ENCODE results near the gene POLN. TPM values are rescaled to one million over a fixed set of nuclear protein-coding genes. Genes with fewer than 3 reads are reported as not detected.

Gene POLN
- total RNA-seq, 2 experiments from 2014 or later = 5.5 to 5.6 TPM

DNA sequence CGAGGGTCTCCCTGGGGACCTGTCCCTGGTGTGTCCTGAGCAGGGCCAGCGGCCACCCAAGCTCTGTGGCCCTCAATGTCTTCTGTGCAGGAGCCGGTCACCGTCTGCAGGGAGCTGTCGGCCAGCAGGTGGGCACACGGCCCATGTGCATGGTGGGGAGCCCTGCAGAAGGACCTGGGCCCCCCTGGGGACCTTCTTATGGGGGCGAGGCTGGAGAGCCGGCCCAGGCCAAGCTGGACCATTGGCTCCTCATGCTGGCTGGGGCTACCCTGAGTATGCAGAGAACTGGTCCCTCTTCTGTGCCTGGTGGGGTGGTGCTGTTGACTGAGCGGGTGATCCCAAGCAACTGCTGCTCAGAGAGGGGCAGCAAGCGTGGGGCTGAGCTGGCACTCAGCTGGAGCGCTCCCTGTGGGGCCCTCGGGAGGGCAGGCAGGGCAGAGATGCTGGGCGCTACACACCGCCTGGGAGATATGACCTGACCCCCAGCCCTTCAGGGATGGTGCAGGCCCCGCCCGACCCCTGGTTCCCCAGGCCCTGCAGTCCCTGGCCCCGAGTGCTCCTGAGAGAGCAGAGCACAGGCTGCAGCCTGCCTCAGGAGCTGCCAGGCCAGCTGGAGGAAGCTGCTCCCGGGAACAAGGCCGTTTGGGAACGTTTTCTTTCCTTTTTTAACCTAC, 168.0 kb downstream of the POLN start:
- no peaks in the 10 kb centered on the region for H3K27me3 Mint-ChIP-seq
- ATAC-seq = no peak
- no peaks in the 10 kb centered on the region for H3K36me3 Mint-ChIP-seq
- no peak for DNase-seq
- no peaks in the 10 kb centered on the region for H3K9me3 Mint-ChIP-seq (ENCODE audit: low read depth)
- no peak overlapping the region for H3K27ac Mint-ChIP-seq
- CTCF ChIA-PET = no interaction called here
- H3K4me3 Mint-ChIP-seq = no peak overlapping the region
- H3K4me1 Mint-ChIP-seq = no peaks in the 10 kb centered on the region

DNA sequence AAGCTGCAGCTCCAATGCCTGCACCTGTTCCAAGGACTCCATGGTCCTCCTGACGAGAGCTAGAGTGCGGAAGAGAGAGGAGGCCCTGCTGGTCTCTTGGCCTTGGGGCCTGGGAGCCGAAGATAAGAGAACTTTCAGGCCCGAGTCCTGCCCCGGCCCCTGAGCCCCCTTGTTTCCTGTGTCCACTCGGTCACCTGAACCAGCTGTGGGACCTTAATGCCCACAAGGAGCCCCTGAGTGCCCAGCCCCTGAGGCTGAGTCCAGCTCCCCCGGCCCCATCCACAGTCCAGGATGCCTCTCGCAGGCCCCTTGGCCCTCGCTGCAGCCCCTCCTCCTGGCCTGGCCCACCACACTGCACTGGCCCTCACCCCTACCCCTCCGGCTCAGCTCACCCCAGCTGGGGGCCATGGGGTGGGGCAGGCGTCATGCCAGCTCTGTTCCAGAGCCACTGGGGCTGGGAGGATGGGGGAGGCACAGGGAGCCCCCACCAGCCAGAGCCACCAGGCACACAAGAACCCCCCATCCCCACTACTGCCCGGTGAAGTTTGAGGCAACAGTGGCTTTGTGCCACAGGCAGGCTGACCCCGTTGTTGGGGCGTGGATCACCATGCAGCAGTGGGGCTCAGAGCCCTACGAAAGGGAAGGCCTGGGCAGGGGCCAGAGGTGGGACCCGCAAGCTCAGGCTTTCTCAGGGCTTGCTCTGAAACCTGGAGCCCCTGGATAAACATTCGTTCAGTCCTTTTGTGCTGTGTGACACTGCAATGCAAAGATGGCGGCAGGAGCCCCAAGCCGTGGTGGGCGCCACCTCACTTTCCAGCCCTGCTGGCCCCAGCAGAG, 168.7 kb downstream of the POLN start:
- H3K4me3 Mint-ChIP-seq = no peak overlapping the region
- no peaks in the 10 kb centered on the region for H3K4me1 Mint-ChIP-seq
- no peaks in the 10 kb centered on the region for H3K9me3 Mint-ChIP-seq (ENCODE audit: low read depth)
- DNase-seq (no peak), ATAC-seq (no peak)
- CTCF ChIA-PET = no interaction called here
- H3K36me3 Mint-ChIP-seq = no peaks in the 10 kb centered on the region
- no peak overlapping the region for H3K27ac Mint-ChIP-seq
- H3K27me3 Mint-ChIP-seq = no peaks in the 10 kb centered on the region

DNA sequence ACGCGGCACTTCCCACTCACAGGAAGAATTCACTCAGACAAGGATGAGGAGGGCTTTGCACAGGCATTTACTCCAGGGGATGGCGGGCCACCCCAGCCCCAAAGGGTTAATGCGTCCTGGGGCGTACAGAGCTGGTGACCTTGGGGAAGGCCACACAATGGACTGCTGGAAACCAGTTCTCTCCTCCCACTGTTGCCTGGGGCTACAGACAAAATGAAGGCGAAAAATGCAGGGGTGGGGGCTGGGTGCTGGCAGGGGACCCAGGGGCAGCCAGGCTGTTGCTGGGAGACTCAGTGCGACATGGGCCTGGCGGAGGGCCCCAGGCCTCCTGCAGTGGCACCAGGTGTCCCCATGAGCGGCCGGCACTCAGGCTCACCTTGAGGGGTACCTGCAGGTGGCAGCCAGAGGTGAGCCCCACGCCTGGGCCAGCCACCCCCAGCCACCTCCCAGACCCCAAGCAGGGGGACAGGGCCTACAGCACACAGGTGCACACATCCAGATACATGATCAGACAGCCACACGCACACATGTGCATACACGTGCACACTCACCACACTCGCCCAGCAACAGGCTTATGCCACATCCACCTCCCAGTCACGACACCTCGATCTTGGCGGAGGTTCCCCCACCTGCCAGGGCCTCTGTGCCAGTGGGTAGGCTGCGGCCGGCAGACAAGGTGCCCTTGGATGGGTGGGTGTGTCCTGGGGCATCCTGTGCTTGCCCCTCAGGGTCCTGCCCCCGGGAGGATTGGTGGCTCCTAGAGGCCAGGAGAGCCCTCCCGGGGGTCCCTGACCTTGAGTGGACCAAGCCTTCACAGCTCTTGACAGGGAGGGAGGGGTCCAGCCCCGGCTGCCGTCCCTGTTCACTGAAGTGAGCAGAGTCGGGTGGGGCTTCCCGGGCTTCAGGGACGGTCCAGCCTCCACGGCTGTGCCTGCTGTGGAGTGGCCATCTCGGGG, 169.7 kb downstream of the POLN start:
- no peaks in the 10 kb centered on the region for H3K9me3 Mint-ChIP-seq (ENCODE audit: low read depth)
- no peaks in the 10 kb centered on the region for H3K27me3 Mint-ChIP-seq
- DNase-seq (no peak), ATAC-seq (no peak)
- H3K36me3 Mint-ChIP-seq = no peaks in the 10 kb centered on the region
- H3K27ac Mint-ChIP-seq = no peak overlapping the region
- H3K4me1 Mint-ChIP-seq = no peaks in the 10 kb centered on the region
- CTCF ChIA-PET = no interaction called here
- no peak overlapping the region for H3K4me3 Mint-ChIP-seq

DNA sequence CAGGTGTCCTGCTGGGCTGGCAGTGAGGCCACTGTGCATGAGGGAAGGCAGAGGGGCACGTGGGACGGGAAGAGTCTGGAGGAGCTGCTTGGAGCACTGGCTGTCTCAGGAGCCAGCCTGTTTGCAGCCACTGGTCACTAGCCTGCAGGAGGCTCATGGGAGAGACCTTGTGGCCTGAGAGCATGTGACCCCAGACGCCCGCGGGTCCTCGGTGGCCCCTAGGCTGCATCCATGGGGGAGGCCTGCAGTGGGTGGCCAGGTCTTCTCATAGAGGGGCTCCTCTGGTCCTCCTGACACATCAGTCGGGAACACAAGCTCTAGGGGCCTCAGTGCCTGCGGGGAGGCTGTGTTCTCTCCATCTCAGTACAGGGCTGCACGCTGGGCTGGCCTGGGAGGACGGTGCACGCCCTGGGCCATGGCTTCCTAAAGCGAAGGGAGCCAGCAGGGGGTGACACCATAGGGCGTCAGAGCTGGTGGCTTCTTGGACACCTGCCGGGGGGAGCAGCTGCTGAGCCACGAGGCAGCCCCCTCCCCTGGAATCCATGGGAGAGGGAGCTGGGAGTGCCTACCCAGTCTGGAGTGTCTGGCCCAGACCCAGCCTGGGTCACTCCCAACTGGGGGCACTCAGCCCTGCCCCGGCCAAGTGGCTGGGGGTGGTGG, 170.5 kb downstream of the POLN start:
- Mint-ChIP-seq H3K9me3 (ENCODE audit: low read depth) (no peaks in the 10 kb centered on the region), H3K36me3 (no peaks in the 10 kb centered on the region), H3K27me3 (no peaks in the 10 kb centered on the region), H3K4me3 (no peak overlapping the region), H3K27ac (no peak overlapping the region), H3K4me1 (no peaks in the 10 kb centered on the region)
- ATAC-seq = no peak
- no peak for DNase-seq
- CTCF ChIA-PET = no interaction called here

DNA sequence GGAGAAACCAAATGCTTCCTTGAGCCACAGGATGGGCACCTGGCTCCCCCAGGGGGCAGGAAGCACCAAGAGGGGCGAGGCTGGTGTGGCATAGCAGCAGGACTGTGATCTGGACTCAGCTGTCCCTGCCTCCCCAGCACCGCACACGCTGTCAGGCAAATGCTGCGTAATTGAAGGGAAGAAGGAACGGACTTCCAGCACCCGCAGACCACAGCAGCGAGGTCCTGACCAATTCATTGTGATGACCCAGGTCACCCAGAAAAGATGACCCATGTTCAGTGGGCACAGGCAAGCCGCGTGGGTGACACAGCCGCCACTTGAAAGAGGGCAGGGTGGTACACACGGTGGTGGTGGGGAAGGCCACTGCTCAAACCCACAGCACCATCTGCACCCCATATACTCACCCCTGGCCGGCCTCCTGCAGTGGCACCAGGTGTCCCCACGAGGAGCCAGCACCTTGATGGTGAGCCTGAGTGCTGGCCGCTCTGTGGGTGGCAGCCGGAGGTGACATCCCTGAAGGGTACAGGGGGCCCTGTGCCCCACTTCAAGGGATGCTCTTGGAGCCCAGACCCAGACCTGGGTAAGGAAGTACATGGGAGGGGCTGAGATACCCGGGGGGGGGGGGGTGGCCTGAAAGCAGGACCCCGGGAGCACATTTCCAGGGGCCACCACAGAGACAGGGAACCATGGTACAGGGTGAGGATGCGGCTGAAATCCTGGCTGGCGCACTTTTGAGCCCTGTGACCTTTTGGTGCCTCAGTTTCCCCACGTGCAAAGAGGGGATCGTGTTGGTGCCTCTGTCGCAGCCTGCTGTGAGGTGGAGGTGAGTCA, 171.3 kb downstream of the POLN start:
- Mint-ChIP-seq H3K9me3 (ENCODE audit: low read depth) (no peaks in the 10 kb centered on the region), H3K27me3 (no peaks in the 10 kb centered on the region), H3K4me3 (no peak overlapping the region), H3K27ac (no peak overlapping the region), H3K4me1 (no peaks in the 10 kb centered on the region), H3K36me3 (no peaks in the 10 kb centered on the region)
- CTCF ChIA-PET = no interaction called here
- DNase-seq = no peak
- no peak for ATAC-seq

DNA sequence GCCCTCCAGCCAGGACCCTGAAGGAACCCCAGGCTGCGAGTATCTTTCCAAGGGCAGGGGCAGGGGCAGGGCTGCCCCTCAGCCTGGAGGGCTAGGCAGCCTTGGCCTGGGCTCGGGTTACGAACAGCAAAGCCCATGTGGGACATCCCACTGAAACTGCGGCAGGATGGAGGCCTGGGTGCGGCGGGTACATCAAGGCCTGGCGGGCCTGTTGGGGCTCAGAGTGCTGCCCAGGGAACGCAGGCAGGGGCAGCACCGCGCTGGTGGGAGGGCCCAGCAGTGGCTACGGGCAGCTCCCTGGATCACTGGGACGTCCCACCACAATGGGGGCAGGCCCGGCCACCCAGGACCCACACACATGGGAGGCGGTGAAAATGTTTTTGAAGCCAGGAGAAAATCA, 171.9 kb downstream of the POLN start:
- ATAC-seq (no peak), DNase-seq (no peak)
- Mint-ChIP-seq H3K4me3 (no peak overlapping the region), H3K36me3 (no peaks in the 10 kb centered on the region), H3K9me3 (ENCODE audit: low read depth) (no peaks in the 10 kb centered on the region), H3K27ac (no peak overlapping the region), H3K4me1 (no peaks in the 10 kb centered on the region), H3K27me3 (no peaks in the 10 kb centered on the region)
- CTCF ChIA-PET = no interaction called here

DNA sequence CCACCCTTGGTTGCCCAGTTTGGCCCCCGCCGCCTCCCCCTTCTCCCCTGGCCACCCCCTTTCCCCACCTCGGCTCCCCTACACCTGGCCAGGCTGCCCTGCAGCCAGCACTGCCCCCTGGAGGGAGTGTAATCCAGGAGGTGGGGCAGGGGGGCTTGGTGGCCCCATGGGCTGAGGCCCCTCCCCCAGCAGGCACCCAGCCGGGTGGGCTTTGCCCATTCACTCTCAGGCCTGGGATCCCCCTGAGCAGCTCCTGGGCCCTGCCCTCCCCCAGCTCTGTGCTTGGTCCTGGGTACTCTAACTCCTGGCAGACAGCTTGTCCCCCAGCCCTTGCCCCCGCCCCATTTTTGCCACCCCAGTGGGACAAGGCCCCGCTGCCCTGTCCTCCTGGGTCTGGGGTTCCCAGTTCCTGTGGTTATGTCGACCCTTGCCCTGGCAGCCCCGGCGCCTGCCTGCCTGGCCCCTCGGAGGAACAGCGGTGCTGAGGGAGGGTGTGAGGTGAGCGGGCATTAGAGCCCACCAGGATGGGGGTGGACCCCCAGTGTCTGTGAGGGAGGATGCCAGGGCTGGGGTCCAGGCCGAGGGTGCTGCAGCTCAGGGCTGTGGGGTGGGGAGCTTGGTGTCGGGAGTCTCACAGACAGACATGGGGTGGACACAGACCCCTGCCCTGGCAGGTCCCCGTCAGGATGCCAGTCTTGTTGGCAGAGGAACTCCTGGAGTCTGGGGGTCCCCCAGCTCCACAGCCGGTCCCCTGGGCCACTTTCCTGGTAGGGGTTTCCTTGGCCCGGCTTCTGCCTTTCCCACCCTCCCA, 172.6 kb downstream of the POLN start:
- Mint-ChIP-seq H3K27me3 (no peaks in the 10 kb centered on the region), H3K9me3 (ENCODE audit: low read depth) (no peaks in the 10 kb centered on the region), H3K27ac (no peak overlapping the region), H3K4me3 (no peak overlapping the region), H3K4me1 (no peaks in the 10 kb centered on the region), H3K36me3 (no peaks in the 10 kb centered on the region)
- ATAC-seq (no peak), DNase-seq (no peak)
- CTCF ChIA-PET = no interaction called here

DNA sequence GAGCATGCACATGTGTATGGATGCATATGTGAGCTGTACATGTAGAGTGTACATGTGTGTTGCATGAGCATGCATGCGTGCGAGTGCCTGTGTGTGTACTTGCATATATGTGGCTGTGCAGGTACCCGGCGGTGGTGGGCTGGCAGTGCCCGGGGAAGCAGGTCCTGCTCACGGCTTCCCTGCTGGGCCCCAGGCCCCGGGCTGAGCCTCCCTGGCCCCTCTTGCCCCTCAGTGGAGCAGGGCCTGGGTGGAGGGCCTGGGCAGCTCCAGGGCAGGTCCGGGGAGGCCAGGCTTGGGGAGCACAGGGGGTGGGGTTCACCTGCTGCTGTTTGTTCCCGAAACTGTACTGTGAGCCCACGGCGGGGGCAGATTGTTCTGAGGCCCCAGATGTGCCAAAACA, 173.4 kb downstream of the POLN start:
- no peaks in the 10 kb centered on the region for H3K4me1 Mint-ChIP-seq
- DNase-seq (no peak), ATAC-seq (no peak)
- no peaks in the 10 kb centered on the region for H3K9me3 Mint-ChIP-seq (ENCODE audit: low read depth)
- CTCF ChIA-PET = no interaction called here
- no peaks in the 10 kb centered on the region for H3K36me3 Mint-ChIP-seq
- H3K27ac Mint-ChIP-seq = no peak overlapping the region
- H3K27me3 Mint-ChIP-seq = no peaks in the 10 kb centered on the region
- H3K4me3 Mint-ChIP-seq = no peak overlapping the region

DNA sequence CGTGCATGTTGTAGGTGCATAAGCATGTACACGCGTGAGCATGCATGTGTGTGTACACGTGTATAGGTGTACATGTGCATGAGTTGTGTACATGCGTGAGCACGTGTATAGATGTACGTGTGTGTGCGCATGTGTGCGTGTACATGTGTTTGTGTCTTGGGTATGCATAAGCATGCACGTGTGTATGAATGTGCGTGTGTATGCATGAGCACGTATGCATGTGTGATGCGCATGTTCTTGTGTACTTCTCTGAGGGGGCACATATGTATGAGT, 173.8 kb downstream of the POLN start:
- no peaks in the 10 kb centered on the region for H3K36me3 Mint-ChIP-seq
- CTCF ChIA-PET = no interaction called here
- H3K9me3 Mint-ChIP-seq (ENCODE audit: low read depth) = no peaks in the 10 kb centered on the region
- H3K27ac Mint-ChIP-seq = no peak overlapping the region
- H3K4me3 Mint-ChIP-seq = no peak overlapping the region
- no peaks in the 10 kb centered on the region for H3K4me1 Mint-ChIP-seq
- no peaks in the 10 kb centered on the region for H3K27me3 Mint-ChIP-seq
- ATAC-seq = no peak
- DNase-seq = no peak

DNA sequence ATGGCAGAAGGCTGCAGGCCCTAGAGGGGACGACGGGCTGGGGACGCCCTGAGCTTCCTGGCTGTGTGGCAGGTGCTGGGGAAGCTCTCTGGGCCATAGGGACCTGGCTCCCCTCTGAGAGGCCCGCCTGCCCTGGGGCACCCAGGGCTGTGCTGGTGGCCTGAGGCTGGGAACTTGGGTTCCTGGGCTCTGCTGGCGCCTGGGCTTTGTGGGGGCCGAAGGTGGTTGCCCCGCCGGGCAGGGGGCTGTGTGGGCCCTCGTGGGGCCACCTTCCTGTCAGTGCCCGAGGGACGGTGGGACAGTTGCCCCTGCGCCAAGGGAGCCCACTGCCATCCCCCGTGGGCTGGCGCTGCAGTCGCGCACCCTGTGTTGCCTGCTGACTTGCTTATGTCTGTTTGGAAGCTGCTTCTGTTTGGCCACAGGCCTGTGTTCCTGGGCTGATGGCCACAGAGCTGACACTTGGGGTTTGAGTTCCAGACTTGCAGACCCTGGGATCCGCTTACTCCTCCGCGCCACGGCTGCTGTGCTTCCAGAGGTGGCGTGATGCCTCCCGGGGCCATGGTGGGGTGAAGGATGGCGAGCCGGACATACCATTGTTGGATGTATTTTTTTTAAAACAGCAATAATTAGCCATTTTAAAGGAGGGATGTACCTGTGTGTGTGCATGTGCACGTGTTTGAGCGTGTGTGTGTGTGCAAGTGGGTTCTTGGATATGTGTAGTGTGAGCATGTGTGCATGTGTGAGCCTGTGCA, 174.3 kb downstream of the POLN start:
- CTCF ChIA-PET = no interaction called here
- no peaks in the 10 kb centered on the region for H3K27me3 Mint-ChIP-seq
- H3K36me3 Mint-ChIP-seq = no peaks in the 10 kb centered on the region

DNA sequence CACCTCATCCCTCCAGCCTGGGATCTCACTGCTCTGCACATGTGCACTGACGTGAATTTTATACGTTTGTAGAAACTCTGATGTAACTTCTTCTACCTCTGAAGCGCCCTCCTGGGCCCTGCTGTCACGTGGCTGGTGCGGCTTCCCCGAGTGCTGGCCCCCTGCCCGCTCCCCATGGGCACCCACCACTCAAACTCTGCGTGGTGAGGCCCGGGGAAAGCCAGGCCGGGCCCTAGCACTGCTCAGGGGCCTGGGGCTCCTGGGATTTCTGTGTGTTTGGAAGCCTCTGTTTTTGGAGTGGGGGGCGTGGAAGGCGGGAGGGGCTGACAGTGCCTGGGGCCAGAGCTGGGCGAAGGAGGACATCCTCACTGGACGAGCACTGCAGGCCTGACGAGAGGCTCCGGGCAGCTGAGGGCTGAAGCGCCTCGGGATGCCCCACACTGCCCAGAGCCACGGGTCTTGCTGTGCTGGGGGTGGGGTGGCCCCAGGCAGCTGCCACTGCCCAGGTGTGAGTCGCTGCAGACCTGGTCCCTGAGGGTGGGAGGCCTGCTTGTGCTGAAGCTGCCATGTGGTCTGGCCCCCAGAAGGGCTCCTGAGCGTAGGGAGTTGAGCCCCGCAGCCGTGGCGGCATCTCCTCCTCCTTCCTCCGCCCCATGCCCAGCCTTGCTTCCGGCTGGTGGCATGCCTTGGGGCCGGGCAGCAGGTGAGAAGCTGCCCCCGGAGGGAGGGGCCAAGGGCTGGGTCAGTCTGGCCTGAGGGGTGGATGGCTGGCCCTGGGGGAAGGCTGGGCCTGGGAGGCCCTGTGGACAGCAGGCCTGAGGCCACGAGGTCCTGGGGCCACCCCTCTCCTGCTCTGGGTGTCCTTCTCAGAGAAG, 175.1 kb downstream of the POLN start:
- Mint-ChIP-seq H3K27me3 (peaks cover under 1% of the 10 kb centered on the region), H3K27ac (no peak overlapping the region), H3K36me3 (no peaks in the 10 kb centered on the region), H3K4me3 (no peak overlapping the region), H3K4me1 (no peaks in the 10 kb centered on the region), H3K9me3 (ENCODE audit: low read depth) (no peaks in the 10 kb centered on the region)
- ATAC-seq = no peak
- CTCF ChIA-PET = no interaction called here
- no peak for DNase-seq

More for the DNA sequence above, 174.3 kb downstream of the POLN start:
- no peak for DNase-seq
- H3K27ac Mint-ChIP-seq = no peak overlapping the region
- ATAC-seq = no peak
- no peak overlapping the region for H3K4me3 Mint-ChIP-seq
- H3K4me1 Mint-ChIP-seq = no peaks in the 10 kb centered on the region
- no peaks in the 10 kb centered on the region for H3K9me3 Mint-ChIP-seq (ENCODE audit: low read depth)

Data from activated CD8-positive, alpha-beta memory T cell treated with anti-CD3 and anti-CD28 coated beads, Interleukin-2, amount 10 ng/mL, durations not matched to agents 7 days and 5 days (primary cell).